Spleen (tissue), 11 donors: Measurements from ENCODE around the gene IL1RAPL1. TPM values are rescaled to one million over a fixed set of nuclear protein-coding genes. Genes with fewer than 3 reads are reported as not detected.

Source experiments
- DNase-seq: peaks from one replicate; pipeline ENCODE4 v3.0.0-alpha.2; 2020
- H3K27ac ChIP-seq, 8 donors: fragments of 200-600 bp; sonication (generic) in 7 of 8; 1 replicate in 4 of 8; 2 replicates in 4 of 8; pipeline versions ENCODE4 v1.5.0 to v1.8.0; 2016 to 2021; ENCODE audit warnings: inconsistent platforms in 4 of 8, mild to moderate bottlenecking in 4 of 8, moderate library complexity in 1 of 8
- H3K27me3 ChIP-seq, 7 donors: fragments of 200-600 bp; sonication (generic) in 6 of 7; replicated peaks in 1 of 7; 1 replicate in 4 of 7; 2 replicates in 3 of 7; pipeline versions ENCODE4 v1.5.0 to v1.8.0; 2016 to 2021; ENCODE audit warnings: inconsistent platforms in 3 of 7, mild to moderate bottlenecking in 1 of 7
- H3K36me3 ChIP-seq, 6 donors: fragments of 200-600 bp; sonication (generic) in 5 of 6; 1 replicate in 4 of 6; 2 replicates in 2 of 6; pipeline versions ENCODE4 v1.5.0 to v1.8.0; 2016 to 2021; ENCODE audit warnings: inconsistent platforms in 2 of 6
- H3K4me1 ChIP-seq, 6 donors: fragments of 200-600 bp; sonication (generic) in 5 of 6; 1 replicate in 3 of 6; 2 replicates in 3 of 6; pipeline versions ENCODE4 v1.5.0 to v1.8.0; 2016 to 2021; ENCODE audit warnings: inconsistent platforms in 3 of 6
- H3K4me3 ChIP-seq, 8 donors: fragments of 200-600 bp; sonication (generic) in 7 of 8; 1 replicate in 4 of 8; 2 replicates in 4 of 8; pipeline versions ENCODE4 v1.5.0 to v1.8.0; 2016 to 2021; ENCODE audit warnings: inconsistent platforms in 4 of 8, mild to moderate bottlenecking in 4 of 8, moderate library complexity in 2 of 8
- H3K9me3 ChIP-seq, 8 donors: fragments of 200-600 bp; sonication (generic) in 7 of 8; 1 replicate in 4 of 8; 2 replicates in 4 of 8; pipeline versions ENCODE4 v1.5.0 to v1.8.0; 2016 to 2021; ENCODE audit warnings: inconsistent platforms in 4 of 8
- CTCF ChIP-seq, 11 experiments: fragments of 200-600 bp in 7 of 11; fragments of 450-650 bp in 4 of 11; sonication (generic) in 4 of 11; IDR thresholded peaks in 8 of 11; conservative IDR thresholded peaks in 3 of 11; 1 replicate in 7 of 11; 2 replicates in 4 of 11; pipeline versions ENCODE4 v1.4.0 to v1.8.0; 2016 to 2021; ENCODE audit warnings: antibody characterized with exemption in 11 of 11, inconsistent platforms in 4 of 11, mild to moderate bottlenecking in 1 of 11
- POLR2A ChIP-seq, 3 donors: fragments of 450-650 bp; IDR thresholded peaks; one replicate each; pipeline ENCODE4 v1.5.1; 2017; ENCODE audit warnings: antibody characterized with exemption in 3 of 3, mild to moderate bottlenecking in 1 of 3
- POLR2AphosphoS5 ChIP-seq, 3 donors: sonication (generic); formaldehyde crosslinking; IDR thresholded peaks; one replicate each; pipeline ENCODE4 v1.5.1; 2017; ENCODE audit warnings: antibody characterized with exemption in 3 of 3
- WGBS, 5 donors: extraction: QIAGEN DNeasy Blood & Tissue Kit in 3 of 5; methylation state at CpG; one replicate each; pipeline versions ENCODE4 v1.1.5 to v1.1.7; 2013 to 2018; 5-methylcytosine and 5-hydroxymethylcytosine counted together
- intact Hi-C: fragments of 100-400 bp; cut with DNase I; formaldehyde crosslinking; loops from one replicate; pipeline ENCODE4 v1.15.0; 2023; ENCODE audit warnings: low total_unique reads
- polyA plus RNA-seq, 3 donors: library from polyadenylated mRNA; stranded (reverse); fragments of 200-250 nt; gene quantifications; one replicate each; pipeline ENCODE4 v1.2.1, GENCODE V29; 2013
- total RNA-seq, 7 donors: library from RNA; depleted of rRNA in 3 of 7; stranded (reverse); fragments of >200 nt in 3 of 7; fragmentation: NEBNext Ultra II Directional in 4 of 7; extraction: Animal tissue kit (Norgen Biotek cat#: 25700) in 4 of 7; gene quantifications; one replicate each; pipeline versions ENCODE4 v1.1.0 to v1.2.1, GENCODE V29; 2016 to 2021
- donor health status: healthy with polysubstance abuse.
- donor health status: DM: no; HTN: no; CAD: no; lungs with moderate emphysema.
- donor health status: DM: no; HTN: no; CAD: no.
- donor health status: Bipolar disorder and iron deficiency.
- donor health status: healthy.
- donor health status: DM: no; HTN: no; CAD: no.
- donor health status: DM: yes; HTN: yes; CAD: no.

The IL1RAPL1 gene
- total and polyA plus RNA-seq, 10 donors = 0.03 to 0.19 TPM; not detected in 8

- Histone ChIP-seq H3K9me3 (no peaks in the 10 kb centered on the region), H3K36me3 (no peaks in the 10 kb centered on the region), H3K4me1 (no peaks in the 10 kb centered on the region), H3K4me3 (no peak overlapping the region), H3K27ac (no peak overlapping the region), H3K27me3 (no peaks in the 10 kb centered on the region)
- DNase-seq = no peak
- WGBS, 5 donors = 81 to 91% (median 88%) methylated on average over 2 of the region's 2 CpGs
- intact Hi-C loops = no loop called here
- TF ChIP-seq POLR2A (IDR thresholded peaks at IDR 0.05) (no peak), CTCF (IDR thresholded peaks at IDR 0.05 in 8 of 11, conservative IDR thresholded peaks at IDR 0.05 in 3 of 11) (no peak), POLR2AphosphoS5 (IDR thresholded peaks at IDR 0.05) (no peak)
Measured at GRCh38 chrX:29744966-29745365, 1157.7 kb downstream of the IL1RAPL1 start.

- 73 to 96% (median 94%) methylated on average over 4 of the region's 4 CpGs for WGBS, 5 donors
- Histone ChIP-seq H3K9me3 (no peaks in the 10 kb centered on the region), H3K4me1 (no peaks in the 10 kb centered on the region), H3K36me3 (no peaks in the 10 kb centered on the region), H3K27me3 (no peaks in the 10 kb centered on the region), H3K27ac (no peak overlapping the region), H3K4me3 (no peak overlapping the region)
- TF ChIP-seq CTCF (IDR thresholded peaks at IDR 0.05 in 8 of 11, conservative IDR thresholded peaks at IDR 0.05 in 3 of 11) (no peak), POLR2AphosphoS5 (IDR thresholded peaks at IDR 0.05) (no peak), POLR2A (IDR thresholded peaks at IDR 0.05) (no peak)
- intact Hi-C loops = no loop called here
- DNase-seq = no peak
Measured at GRCh38 chrX:29746326-29746725, 1159.1 kb downstream of the IL1RAPL1 start.

- H3K27ac ChIP-seq = no peak overlapping the region
- H3K9me3 ChIP-seq = no peaks in the 10 kb centered on the region
- no peak for DNase-seq
- H3K4me1 ChIP-seq = no peaks in the 10 kb centered on the region
- no peak for TF ChIP-seq CTCF (IDR thresholded peaks at IDR 0.05 in 8 of 11, conservative IDR thresholded peaks at IDR 0.05 in 3 of 11)
- no peak for TF ChIP-seq POLR2AphosphoS5 (IDR thresholded peaks at IDR 0.05)
- no peak for TF ChIP-seq POLR2A (IDR thresholded peaks at IDR 0.05)
- WGBS, 5 donors = 56 to 82% (median 61%) methylated on average over 4 of the region's 4 CpGs
- H3K4me3 ChIP-seq = no peak overlapping the region
- intact Hi-C loops = no loop called here
- H3K27me3 ChIP-seq = no peaks in the 10 kb centered on the region
- H3K36me3 ChIP-seq = no peaks in the 10 kb centered on the region
Measured at GRCh38 chrX:29762006-29762405, 1174.8 kb downstream of the IL1RAPL1 start.

GRCh38 chrX:29775890-29776289 lies 1188.6 kb downstream of the IL1RAPL1 start:
- Histone ChIP-seq H3K4me1 (no peaks in the 10 kb centered on the region), H3K27me3 (no peaks in the 10 kb centered on the region), H3K9me3 (no peaks in the 10 kb centered on the region), H3K27ac (no peak overlapping the region), H3K4me3 (no peak overlapping the region), H3K36me3 (no peaks in the 10 kb centered on the region)
- no peak for TF ChIP-seq POLR2A (IDR thresholded peaks at IDR 0.05)
- no peak for DNase-seq
- whole genome bisulfite sequencing, 5 donors = 67 to 90% (median 84%) methylated on average over 5 of the region's 5 CpGs
- intact Hi-C loops = no loop called here

- no peaks in the 10 kb centered on the region for H3K36me3 ChIP-seq
- TF ChIP-seq POLR2AphosphoS5 (IDR thresholded peaks at IDR 0.05) (no peak), POLR2A (IDR thresholded peaks at IDR 0.05) (no peak), CTCF (IDR thresholded peaks at IDR 0.05 in 8 of 11, conservative IDR thresholded peaks at IDR 0.05 in 3 of 11) (no peak)
- WGBS, 5 donors = 63 to 92% (median 83%) methylated on average over 2 of the region's 2 CpGs
- no peak for DNase-seq
- no peak overlapping the region for H3K27ac ChIP-seq
- no peak overlapping the region for H3K4me3 ChIP-seq
- H3K9me3 ChIP-seq = no peaks in the 10 kb centered on the region
- intact Hi-C loops = no loop called here
- no peaks in the 10 kb centered on the region for H3K4me1 ChIP-seq
- no peaks in the 10 kb centered on the region for H3K27me3 ChIP-seq
Measured at GRCh38 chrX:29787656-29788055, 1200.4 kb downstream of the IL1RAPL1 start.
